ENCODE measurements around the gene FBXL19. TPM values are rescaled to one million over a fixed set of nuclear protein-coding genes. Genes with fewer than 3 reads are reported as not detected.

Gene FBXL19
- total and polyA plus RNA-seq, 9 of the 15 experiments (the other 6 are each of a cell fraction or from before 2014, with no cell fraction given), result 0.13 to 48.0 (median 13.5) TPM; not detected in 1

GRCh38 chr16:30927789-30928378 is 4.5 kb downstream of the FBXL19 start (continued):
- TF ChIP-seq HCFC1 (IDR thresholded peaks at IDR 0.05; ENCODE audit: low read depth, low read length) (peak; percentile 90), CHAMP1 (IDR thresholded peaks at IDR 0.05) (no peak), SREBF1 (IDR thresholded peaks at IDR 0.05; ENCODE audit: borderline replicate concordance, low read depth, low read length) (0 out of 2 replicates have a peak, but pooled peaks have one; percentile 23), TCF7 (IDR thresholded peaks at IDR 0.05; ENCODE audit: borderline replicate concordance) (no peak), EGR1 (conservative IDR thresholded peaks at IDR 0.05) (peak; percentile 60), ZNF232 (CRISPR knock-in tag; IDR thresholded peaks at IDR 0.05) (no peak), BRCA1 (IDR thresholded peaks at IDR 0.05) (no peak), BRCA1 (CRISPR knock-in tag; IDR thresholded peaks at IDR 0.05) (no peak), MYC (IDR thresholded peaks at IDR 0.05; ENCODE audit: low read depth, low read length) (0 out of 2 replicates have a peak, but pooled peaks have one; percentile 51), MYC (CRISPR knock-in tag; IDR thresholded peaks at IDR 0.05; ENCODE audit: borderline replicate concordance, low read depth) (no peak), TOE1 (IDR thresholded peaks at IDR 0.05; ENCODE audit: borderline replicate concordance) (no peak), TOE1 (CRISPR knock-in tag; IDR thresholded peaks at IDR 0.05; ENCODE audit: borderline replicate concordance, low read depth) (no peak), SIX5 (IDR thresholded peaks at IDR 0.05; ENCODE audit: borderline replicate concordance in 1 of 2, insufficient read depth in 1 of 2, low read depth in 1 of 2, low read length in 2 of 2) (peak; percentile 73 to 82), ZNF740 (CRISPR knock-in tag; IDR thresholded peaks at IDR 0.05) (peak; percentile 79; the same call in 1 of the 2 replicates), ZNF740 (tag; IDR thresholded peaks at IDR 0.05) (peak in 1 of 2 experiments; percentile 61; a peak in 1 of 4 replicates)
- TF ChIP-seq, protein P1, sequence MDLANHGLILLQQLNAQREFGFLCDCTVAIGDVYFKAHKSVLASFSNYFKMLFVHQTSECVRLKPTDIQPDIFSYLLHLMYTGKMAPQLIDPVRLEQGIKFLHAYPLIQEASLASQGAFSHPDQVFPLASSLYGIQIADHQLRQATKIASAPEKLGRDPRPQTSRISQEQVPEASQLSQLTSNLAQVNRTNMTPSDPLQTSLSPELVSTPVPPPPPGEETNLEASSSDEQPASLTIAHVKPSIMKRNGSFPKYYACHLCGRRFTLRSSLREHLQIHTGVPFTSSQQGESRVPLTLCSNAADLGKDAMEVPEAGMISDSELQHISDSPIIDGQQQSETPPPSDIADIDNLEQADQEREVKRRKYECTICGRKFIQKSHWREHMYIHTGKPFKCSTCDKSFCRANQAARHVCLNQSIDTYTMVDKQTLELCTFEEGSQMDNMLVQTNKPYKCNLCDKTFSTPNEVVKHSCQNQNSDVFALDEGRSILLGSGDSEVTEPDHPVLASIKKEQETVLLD (IDR thresholded peaks at IDR 0.05), result peak; percentile 68; the same call in 1 of the 2 replicates
- TF ChIP-seq, protein P2, sequence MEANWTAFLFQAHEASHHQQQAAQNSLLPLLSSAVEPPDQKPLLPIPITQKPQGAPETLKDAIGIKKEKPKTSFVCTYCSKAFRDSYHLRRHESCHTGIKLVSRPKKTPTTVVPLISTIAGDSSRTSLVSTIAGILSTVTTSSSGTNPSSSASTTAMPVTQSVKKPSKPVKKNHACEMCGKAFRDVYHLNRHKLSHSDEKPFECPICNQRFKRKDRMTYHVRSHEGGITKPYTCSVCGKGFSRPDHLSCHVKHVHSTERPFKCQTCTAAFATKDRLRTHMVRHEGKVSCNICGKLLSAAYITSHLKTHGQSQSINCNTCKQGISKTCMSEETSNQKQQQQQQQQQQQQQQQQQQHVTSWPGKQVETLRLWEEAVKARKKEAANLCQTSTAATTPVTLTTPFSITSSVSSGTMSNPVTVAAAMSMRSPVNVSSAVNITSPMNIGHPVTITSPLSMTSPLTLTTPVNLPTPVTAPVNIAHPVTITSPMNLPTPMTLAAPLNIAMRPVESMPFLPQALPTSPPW (CRISPR knock-in tag; IDR thresholded peaks at IDR 0.05), result peak; percentile 50; the same call in 1 of the 2 replicates

Data from K562 (cell line).